GM12872 (cell line): ENCODE measurements around the gene TJP1.

Experiments
- CTCF ChIP-seq: IDR thresholded peaks from 3 replicates; pipeline ENCODE4 v1.5.1; 2011; ENCODE audit warnings: low read depth, mild to moderate bottlenecking, low read length, moderate library complexity; ENCODE audit not compliant: insufficient read depth

The TJP1 gene

GRCh38 chr15:29776859-29777258, 45.4 kb downstream of the TJP1 start:
- no peak for TF ChIP-seq CTCF

DNA sequence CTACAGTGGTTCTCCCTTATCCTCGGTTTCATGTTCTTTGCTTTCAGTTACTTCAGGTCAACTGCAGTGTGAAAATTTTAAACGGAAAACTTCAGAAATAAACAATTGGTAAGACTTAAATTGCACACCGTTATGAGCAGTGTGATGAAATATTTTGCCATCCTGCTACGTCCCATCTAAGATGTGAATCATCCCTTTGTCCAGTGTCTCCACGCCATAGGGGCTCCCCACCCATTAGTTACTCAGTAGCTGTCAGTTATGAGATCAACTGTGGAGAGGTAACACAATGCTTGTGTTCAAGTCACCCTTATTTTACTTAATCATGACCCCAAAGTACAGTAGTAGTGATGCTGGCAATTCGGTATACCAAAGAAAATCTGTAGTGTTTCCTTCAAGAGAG, 47.4 kb downstream of the TJP1 start:
- TF ChIP-seq CTCF, result no peak

DNA sequence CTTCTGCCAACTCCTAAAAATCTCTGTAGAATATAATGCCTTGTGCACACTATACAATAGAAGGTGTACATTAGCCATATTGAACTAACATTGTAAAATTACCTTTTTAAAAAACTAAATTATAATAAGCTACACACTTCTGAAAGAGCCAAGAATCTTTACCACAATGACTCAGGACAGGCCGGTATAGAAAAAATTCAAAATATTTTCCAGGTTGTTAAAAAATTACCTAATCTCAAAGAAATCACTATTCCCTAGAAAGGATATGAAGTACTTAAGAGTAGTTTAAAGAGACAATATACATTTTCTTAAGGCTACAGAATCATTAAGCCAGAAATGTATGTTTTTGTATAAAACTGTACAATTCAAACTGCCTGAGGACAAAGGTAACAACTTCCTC, 48.5 kb downstream of the TJP1 start:
- no peak for TF ChIP-seq CTCF

GRCh38 chr15:29773000-29773399, 49.3 kb downstream of the TJP1 start:
- no peak for TF ChIP-seq CTCF

GRCh38 chr15:29770796-29771195, 51.5 kb downstream of the TJP1 start:
- no peak for TF ChIP-seq CTCF

GRCh38 chr15:29765898-29766527, 56.3 kb downstream of the TJP1 start:
- TF ChIP-seq CTCF, result no peak

GRCh38 chr15:29765234-29765841, 56.9 kb downstream of the TJP1 start:
- no peak for TF ChIP-seq CTCF

DNA sequence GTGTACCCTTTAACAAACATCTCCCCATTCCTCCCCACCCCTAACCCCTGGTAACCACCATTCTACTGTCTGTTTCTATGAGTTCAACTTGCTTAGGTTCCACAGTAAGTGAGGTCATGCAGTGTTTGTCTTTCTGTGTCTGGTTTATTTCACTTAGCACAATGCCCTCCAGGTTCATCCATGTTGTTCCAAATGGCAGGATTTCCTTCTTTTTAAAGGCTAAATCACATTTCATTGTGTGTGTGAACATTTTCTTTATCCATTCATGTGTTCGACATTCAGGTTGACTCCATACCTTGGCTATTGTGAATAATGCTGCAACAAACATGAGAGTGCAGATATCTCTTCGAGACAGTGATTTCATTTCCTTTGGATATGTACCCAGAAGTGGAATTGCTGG, 62.7 kb downstream of the TJP1 start:
- no peak for TF ChIP-seq CTCF
